ENCODE results near the gene PDE6B.

DNA sequence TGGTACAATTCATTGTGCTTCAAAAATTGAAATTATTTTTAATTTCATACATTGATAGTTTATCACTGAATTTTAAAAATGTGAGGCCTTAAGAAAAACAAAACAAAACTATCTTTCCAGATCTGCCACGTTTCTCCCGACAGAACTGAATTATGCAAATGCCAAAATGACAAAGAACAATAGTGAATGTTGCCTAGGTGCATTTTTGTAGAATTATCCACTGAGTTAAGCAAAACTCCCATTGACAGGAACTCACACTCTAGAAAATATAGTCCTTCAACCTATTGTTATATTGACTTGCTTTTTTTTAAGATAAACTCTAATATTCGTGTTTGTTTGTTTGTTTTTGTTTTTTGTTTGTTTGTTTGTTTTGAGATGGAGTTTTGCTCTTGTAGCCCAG, 86.7 kb downstream of the PDE6B start:
- TF ChIP-seq POLR2AphosphoS5 (IDR thresholded peaks at IDR 0.05) (no peak), CTCF (IDR thresholded peaks at IDR 0.05) (no peak)

Measured in gastroesophageal sphincter (tissue), 3 donors.